HUES6 (cell line): Measurements from ENCODE around the gene VOPP1.
"Not testable (repeated sequence)": the region's sequence is repeated elsewhere in the genome, so short reads cannot be mapped to it uniquely, and the experiment has no call there.

Source experiments
- H3K27ac ChIP-seq: 2 replicates; pipeline ENCODE4 v1.7.0; 2013; ENCODE audit warnings: low read depth, mild to moderate bottlenecking, low read length, inconsistent platforms
- H3K27me3 ChIP-seq: 2 replicates; pipeline ENCODE4 v1.6.1; 2013; ENCODE audit warnings: low read length; ENCODE audit not compliant: control insufficient read depth, insufficient read depth
- H3K36me3 ChIP-seq: 2 replicates; pipeline ENCODE4 v1.6.1; 2013; ENCODE audit warnings: low read length; ENCODE audit not compliant: control insufficient read depth, insufficient read depth
- H3K4me1 ChIP-seq: 2 replicates; pipeline ENCODE4 v1.6.1; 2013; ENCODE audit warnings: low read length; ENCODE audit not compliant: control insufficient read depth, insufficient read depth
- H3K4me3 ChIP-seq: 2 replicates; pipeline ENCODE4 v1.5.1; 2013; ENCODE audit warnings: low read depth, low read length
- H3K9ac ChIP-seq: one replicate; pipeline ENCODE4 v1.6.1; 2013; ENCODE audit warnings: mild to moderate bottlenecking, low read length
- H3K9me3 ChIP-seq: 2 replicates; pipeline ENCODE4 v1.6.1; 2013; ENCODE audit warnings: low read depth, low read length; ENCODE audit not compliant: control insufficient read depth, insufficient read depth

Gene VOPP1

DNA sequence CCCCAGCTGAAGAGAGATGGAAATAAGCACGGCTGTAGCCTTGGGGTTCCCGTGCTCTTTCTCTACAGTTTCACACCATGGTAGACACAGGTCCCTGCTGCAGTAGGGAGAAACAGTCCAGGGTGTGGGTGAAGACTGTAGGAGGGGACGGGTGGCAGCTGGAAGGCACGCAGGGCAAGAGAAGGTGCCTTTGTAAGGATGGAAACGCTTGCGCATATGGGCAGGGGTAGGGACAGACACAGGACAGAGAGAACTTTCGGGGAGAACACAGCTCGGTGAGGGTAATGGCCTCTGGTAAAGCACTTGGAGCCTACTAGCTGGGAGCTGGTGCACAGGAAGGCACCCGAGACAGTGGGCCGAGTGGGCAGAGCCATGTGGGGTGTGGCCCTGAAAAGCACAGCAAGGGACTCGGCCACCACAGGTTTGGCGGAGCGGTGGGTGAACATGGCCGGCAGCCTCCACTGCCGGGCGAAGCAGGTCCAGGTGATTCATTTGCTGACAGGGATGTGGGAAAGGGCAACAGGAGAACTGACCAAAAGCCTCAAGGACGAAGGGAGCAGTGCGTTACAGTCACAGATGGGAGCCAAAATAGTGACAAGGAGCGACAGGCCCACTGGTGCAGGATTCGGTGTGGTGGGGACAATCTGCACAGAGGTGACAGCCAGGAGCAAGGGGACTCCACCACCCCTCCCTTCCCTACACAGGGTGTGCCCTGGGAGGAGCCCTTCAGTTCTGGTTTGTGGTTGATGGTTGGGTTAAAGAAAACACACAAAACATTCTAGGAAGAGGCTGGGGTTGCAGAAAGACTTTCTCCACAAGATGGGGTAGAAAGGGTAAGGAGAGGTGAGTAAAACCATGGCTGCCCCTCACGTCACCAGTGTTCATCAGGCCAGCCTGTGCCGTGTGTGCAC lies 97.1 kb downstream of the VOPP1 start:
- Histone ChIP-seq H3K4me3 (no peak overlapping the region), H3K4me1 (no peaks in the 10 kb centered on the region), H3K9ac (no peak overlapping the region), H3K27ac (no peak overlapping the region), H3K9me3 (no peaks in the 10 kb centered on the region), H3K27me3 (no peaks in the 10 kb centered on the region), H3K36me3 (peaks cover 24% of the 10 kb centered on the region)

DNA sequence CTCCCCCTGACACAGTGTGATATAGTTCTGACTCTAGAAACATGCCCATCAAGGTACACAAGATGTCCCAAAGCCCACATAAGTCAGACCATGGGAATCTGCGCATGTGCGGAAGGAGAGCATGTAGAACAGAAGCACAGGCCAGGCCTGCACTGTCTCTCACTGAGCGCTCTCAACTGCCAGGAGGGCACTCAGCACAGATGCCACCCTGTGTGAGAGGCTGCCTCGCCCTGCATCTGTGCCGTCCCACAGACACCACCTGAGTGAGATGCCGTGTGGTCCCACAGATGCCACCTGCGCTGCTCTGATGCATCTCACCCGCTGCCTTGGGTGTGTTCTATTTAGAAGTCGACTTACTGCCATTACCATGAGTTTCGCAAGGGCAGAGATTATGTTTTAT lies 98.4 kb downstream of the VOPP1 start:
- no peaks in the 10 kb centered on the region for H3K27me3 ChIP-seq
- peaks cover 29% of the 10 kb centered on the region for H3K36me3 ChIP-seq
- H3K9ac ChIP-seq = no peak overlapping the region
- no peak overlapping the region for H3K27ac ChIP-seq
- H3K4me1 ChIP-seq = no peaks in the 10 kb centered on the region
- no peaks in the 10 kb centered on the region for H3K9me3 ChIP-seq
- no peak overlapping the region for H3K4me3 ChIP-seq

DNA sequence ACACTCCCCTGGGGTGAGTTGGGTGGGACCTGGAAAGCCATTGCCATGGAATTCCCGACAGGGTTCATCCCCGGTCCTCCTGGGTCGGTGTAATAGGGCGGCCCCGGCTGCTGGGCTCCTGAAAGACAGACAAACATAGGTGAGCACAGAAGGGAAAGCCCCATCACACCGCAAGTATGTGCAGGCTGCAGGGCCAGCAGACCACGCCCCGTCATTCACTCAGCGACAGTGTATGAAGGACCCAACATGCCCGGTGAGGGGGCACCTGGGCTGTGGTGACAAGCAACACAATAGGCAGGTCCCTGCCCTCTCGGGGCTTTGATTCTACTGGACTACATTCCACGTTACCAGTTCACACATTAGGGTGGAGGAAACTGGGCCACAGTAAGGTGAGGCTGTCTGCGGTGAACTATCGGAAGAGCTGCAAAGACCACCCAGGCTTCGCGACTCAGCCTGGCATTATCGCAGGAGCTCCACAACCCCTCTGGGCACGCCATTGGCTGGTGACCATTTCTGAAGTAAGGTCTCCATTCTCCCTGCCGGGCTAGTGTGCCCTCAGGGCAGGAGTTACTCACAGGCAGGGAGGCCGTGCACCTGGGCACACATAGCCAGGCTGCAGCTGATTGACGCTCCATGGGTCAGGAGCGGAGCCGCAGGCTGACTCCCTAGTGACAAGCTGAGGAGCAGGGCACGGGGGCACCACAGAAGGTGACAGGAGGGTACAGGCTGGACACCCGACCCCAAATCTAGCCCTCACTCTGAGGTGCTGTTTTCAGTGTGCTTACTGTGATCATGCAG lies 99.2 kb downstream of the VOPP1 start:
- Histone ChIP-seq H3K9me3 (0 out of 2 replicates have a peak, but pooled peaks cover 3% of the 10 kb centered on the region), H3K27ac (no peak overlapping the region), H3K4me3 (no peak overlapping the region), H3K4me1 (no peaks in the 10 kb centered on the region), H3K27me3 (no peaks in the 10 kb centered on the region), H3K9ac (no peak overlapping the region), H3K36me3 (peaks cover 33% of the 10 kb centered on the region)

DNA sequence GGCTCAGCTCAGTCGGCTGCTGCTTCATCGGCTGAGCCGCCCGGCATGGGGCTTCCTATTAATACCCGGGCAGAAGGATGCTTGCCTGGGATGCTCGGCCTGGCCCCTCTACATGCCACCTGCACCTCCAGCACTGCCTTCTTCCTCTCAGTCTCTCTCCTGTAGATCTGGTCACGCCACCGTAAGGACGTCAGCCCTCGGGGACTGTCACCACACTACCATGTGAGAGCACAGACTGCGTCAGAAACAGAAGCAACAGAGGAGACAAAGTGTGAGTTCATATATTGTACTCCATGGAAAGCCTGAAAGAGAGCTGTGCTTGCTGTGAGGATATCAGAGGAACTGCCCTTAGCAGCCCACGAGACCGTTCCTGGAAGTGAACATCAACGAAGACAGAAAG lies 99.9 kb downstream of the VOPP1 start:
- not testable (repeated sequence) for H3K9ac ChIP-seq, H3K4me1 ChIP-seq, H3K4me3 ChIP-seq, H3K27me3 ChIP-seq, H3K27ac ChIP-seq, H3K9me3 ChIP-seq
- H3K36me3 ChIP-seq = peaks cover 34% of the 10 kb centered on the region

DNA sequence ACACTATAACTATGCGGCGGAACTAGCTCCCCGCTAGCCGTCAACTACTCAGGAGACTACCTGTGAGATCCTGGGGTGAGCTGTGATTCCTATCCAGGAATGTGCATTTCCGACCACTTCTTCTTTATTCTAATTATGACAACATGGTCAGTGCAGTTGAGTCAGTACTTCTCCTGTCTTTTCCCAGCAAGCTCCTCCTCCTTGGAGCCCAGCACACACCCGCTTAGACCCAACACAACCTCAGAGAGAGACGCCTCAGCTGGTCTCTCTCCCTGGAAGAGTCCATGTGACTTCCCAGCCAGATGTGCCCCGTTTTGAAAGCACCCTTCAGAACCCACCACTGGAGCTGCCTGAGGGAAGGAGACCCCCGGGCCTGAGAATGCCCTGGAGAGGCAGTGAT lies 100.7 kb downstream of the VOPP1 start:
- not testable (repeated sequence) for H3K4me3 ChIP-seq, H3K27ac ChIP-seq, H3K9ac ChIP-seq, H3K27me3 ChIP-seq, H3K4me1 ChIP-seq
- Histone ChIP-seq H3K9me3 (peaks cover 15% of the 10 kb centered on the region), H3K36me3 (peaks cover 35% of the 10 kb centered on the region)

DNA sequence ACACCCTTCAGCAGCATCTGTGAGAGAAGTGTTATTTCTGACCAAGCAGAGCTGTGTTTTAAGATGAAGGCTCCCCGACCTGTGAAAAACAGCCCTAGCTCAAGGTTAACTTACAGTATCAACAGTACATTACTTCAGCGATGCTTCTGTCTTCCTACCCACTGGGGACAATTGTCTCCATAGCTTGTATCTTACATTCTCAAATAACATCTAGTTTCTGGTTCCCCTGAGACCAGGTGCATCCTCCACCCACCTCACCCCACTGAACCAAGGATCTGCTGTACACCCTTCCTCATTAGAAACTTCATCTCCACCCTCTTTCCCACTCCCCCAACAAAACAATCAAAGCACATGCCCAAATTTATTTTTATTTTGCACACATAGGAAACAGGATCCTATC lies 102.0 kb downstream of the VOPP1 start:
- no peaks in the 10 kb centered on the region for H3K27me3 ChIP-seq
- no peak overlapping the region for H3K27ac ChIP-seq
- no peak overlapping the region for H3K4me3 ChIP-seq
- H3K9ac ChIP-seq = no peak overlapping the region
- peaks cover 42% of the 10 kb centered on the region for H3K36me3 ChIP-seq
- H3K4me1 ChIP-seq = no peaks in the 10 kb centered on the region
- peaks cover 25% of the 10 kb centered on the region for H3K9me3 ChIP-seq

DNA sequence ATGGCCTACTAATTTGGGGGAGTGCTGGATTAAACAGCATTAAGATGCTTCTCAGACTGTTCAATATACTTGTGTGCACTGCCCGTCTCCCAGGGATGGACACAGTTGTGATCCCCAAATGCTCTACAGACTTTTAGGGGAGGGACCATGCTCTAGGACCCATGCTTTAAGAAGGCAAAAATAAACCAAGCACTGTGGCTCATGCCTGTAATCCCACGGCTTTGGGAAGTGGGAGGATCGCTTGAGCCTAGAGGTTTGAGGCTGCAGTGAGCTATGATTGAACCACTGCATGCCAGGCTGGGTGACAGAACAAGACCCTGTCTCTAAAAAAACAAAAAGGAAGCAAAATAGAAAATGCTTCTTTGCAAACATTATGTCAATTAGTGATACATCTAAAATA lies 102.6 kb downstream of the VOPP1 start:
- no peaks in the 10 kb centered on the region for H3K27me3 ChIP-seq
- H3K4me3 ChIP-seq = no peak overlapping the region
- H3K9ac ChIP-seq = no peak overlapping the region
- H3K36me3 ChIP-seq = peaks cover 45% of the 10 kb centered on the region
- no peaks in the 10 kb centered on the region for H3K4me1 ChIP-seq
- no peak overlapping the region for H3K27ac ChIP-seq
- H3K9me3 ChIP-seq = peaks cover 29% of the 10 kb centered on the region

DNA sequence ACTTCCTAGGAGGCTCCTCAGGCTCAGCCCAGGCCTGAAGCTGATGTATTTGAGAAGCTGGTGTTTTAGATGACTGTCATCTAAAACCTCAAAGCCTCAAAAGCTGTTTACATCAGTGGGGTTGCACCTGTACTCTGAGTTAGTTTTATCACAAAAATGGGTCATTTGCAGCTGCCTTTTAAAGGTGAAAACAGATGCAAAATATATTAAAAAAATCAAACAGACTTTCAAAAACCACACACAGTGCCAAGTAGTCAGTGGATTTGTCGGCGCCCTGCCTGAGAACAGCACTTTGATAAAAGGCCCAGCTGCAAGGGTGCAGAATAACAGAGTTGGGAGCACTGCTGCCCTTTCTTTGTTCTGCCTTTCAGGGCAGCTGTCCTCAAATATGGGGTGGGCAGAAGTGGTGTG lies 103.0 kb downstream of the VOPP1 start:
- Histone ChIP-seq H3K36me3 (peaks cover 47% of the 10 kb centered on the region), H3K4me3 (no peak overlapping the region), H3K4me1 (no peaks in the 10 kb centered on the region), H3K9ac (no peak overlapping the region), H3K9me3 (peaks cover 34% of the 10 kb centered on the region), H3K27me3 (no peaks in the 10 kb centered on the region), H3K27ac (no peak overlapping the region)

DNA sequence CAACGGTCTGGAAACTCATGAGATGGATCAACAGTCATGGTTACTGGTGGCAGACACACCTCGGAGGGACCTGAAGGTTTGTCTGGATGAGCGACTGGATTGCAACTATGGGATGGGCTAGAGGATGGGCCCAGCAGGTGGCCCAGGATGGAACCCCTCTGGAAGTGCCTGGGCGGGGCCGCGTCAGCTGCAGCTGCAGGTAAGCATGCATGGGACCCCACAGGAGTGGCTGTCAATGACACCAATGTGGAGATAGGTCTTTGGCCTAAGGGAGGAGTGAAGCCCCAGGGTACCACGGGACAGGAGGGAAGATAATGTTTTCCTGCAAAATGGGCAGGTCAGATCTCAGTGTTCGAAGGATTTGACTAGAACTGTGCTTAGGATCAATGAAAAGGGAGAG lies 103.8 kb downstream of the VOPP1 start:
- Histone ChIP-seq H3K36me3 (peaks cover 49% of the 10 kb centered on the region), H3K4me3 (no peak overlapping the region), H3K4me1 (no peaks in the 10 kb centered on the region), H3K9me3 (peaks cover 41% of the 10 kb centered on the region), H3K27ac (no peak overlapping the region), H3K9ac (no peak overlapping the region), H3K27me3 (no peaks in the 10 kb centered on the region)

DNA sequence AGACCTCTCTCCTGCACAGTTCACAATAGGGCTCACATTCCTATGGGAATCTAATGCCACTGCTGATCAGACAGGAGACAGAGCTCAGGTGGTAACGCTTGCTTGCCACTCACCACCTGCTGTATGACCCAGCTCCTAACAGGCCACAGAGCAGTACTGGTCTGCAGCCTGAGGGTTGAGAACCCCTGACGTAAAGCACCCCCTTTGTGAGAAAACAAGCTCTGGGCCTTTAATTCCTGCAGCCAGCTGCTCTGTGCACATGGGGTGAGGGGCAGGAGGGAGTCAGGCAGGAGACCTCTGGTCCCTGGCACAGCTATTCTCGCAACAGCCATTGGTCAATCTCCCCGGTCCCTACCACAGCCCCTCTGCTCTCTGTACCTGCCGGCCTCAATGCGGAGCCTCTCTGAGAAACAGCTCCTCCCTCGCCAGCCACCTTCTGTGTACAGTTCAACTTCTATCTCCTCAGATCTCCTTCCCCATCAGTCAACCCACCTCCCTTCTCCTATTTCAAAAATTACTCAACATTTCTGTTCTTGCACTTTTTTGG lies 105.2 kb downstream of the VOPP1 start:
- H3K27ac ChIP-seq = no peak overlapping the region
- H3K4me3 ChIP-seq = no peak overlapping the region
- peaks cover 43% of the 10 kb centered on the region for H3K36me3 ChIP-seq
- H3K4me1 ChIP-seq = no peaks in the 10 kb centered on the region
- no peak overlapping the region for H3K9ac ChIP-seq
- no peaks in the 10 kb centered on the region for H3K27me3 ChIP-seq
- peaks cover 50% of the 10 kb centered on the region for H3K9me3 ChIP-seq

DNA sequence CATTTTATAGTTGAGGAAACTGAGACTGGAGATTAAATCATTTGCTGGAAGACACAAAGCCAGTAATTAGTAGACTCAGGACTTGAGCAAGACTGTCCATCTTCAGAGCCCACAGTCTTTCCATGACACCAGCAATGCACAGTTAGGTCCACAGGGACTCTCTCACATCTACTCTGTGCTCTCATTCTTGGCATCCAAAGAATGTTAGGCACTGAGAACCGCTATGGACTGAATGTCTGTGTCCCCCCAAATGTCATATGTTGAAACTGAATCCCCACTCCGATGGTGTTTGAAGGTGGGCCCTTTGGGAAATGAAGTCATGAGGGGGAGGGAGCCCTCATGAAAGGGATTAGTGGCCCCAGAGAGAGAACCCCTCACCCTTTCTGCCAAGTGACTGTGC lies 106.6 kb downstream of the VOPP1 start:
- Histone ChIP-seq H3K4me1 (no peaks in the 10 kb centered on the region), H3K4me3 (no peak overlapping the region), H3K9ac (no peak overlapping the region), H3K9me3 (peaks cover 59% of the 10 kb centered on the region), H3K27ac (no peak overlapping the region), H3K27me3 (no peaks in the 10 kb centered on the region), H3K36me3 (peaks cover 43% of the 10 kb centered on the region)
